Uterus (tissue), 2 donors: ENCODE results near the gene LIN54.

Experiments
- POLR2A ChIP-seq, 2 donors: fragments of 450-650 bp; IDR thresholded peaks; one replicate each; pipeline ENCODE4 v1.6.1; 2016; ENCODE audit warnings: antibody characterized with exemption in 2 of 2, mild to moderate bottlenecking in 1 of 2, moderate library complexity in 1 of 2
- TF ChIP-seq, protein P1 (sequence below), 4 experiments: fragments of 200-600 bp in 2 of 4; fragments of 450-650 bp in 2 of 4; sonication (generic) in 2 of 4; IDR thresholded peaks; one replicate each; pipeline ENCODE4 v1.5.1; 2016 to 2019; ENCODE audit warnings: antibody characterized with exemption in 4 of 4, mild to moderate bottlenecking in 2 of 4, moderate library complexity in 1 of 4

DNA sequence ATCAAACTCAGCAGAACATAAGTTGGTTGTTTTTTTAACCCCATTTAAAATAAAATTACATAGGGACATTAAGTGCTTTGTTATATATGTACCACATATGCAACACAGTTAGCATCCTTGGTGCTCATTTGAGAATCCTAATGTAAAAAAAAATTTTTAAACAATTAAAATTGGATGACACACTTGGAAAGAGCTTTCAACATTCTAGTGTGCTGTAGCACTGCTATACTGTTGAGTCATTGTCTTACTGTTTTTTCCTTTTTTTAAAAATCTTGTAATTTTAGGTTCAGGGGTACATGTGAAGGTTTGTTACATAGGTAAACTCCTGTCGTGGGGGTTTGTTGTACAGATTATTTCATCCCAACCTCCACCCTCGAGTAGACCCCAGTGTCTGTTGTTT lies 97.3 kb downstream of the LIN54 start:
- TF ChIP-seq, protein P1, sequence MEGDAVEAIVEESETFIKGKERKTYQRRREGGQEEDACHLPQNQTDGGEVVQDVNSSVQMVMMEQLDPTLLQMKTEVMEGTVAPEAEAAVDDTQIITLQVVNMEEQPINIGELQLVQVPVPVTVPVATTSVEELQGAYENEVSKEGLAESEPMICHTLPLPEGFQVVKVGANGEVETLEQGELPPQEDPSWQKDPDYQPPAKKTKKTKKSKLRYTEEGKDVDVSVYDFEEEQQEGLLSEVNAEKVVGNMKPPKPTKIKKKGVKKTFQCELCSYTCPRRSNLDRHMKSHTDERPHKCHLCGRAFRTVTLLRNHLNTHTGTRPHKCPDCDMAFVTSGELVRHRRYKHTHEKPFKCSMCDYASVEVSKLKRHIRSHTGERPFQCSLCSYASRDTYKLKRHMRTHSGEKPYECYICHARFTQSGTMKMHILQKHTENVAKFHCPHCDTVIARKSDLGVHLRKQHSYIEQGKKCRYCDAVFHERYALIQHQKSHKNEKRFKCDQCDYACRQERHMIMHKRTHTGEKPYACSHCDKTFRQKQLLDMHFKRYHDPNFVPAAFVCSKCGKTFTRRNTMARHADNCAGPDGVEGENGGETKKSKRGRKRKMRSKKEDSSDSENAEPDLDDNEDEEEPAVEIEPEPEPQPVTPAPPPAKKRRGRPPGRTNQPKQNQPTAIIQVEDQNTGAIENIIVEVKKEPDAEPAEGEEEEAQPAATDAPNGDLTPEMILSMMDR (IDR thresholded peaks at IDR 0.05), result no peak
- TF ChIP-seq POLR2A (IDR thresholded peaks at IDR 0.05), result no peak
